B cell (primary cell): ENCODE data around the gene ZBED1.

Experiments used
- EZH2 ChIP-seq: IDR thresholded peaks from 2 replicates; pipeline ENCODE4 v1.6.1; 2012; ENCODE audit warnings: borderline replicate concordance, low read depth, mild to moderate bottlenecking, moderate library complexity, low read length; ENCODE audit not compliant: insufficient read depth, poor library complexity, severe bottlenecking
- TF ChIP-seq, protein P1 (sequence below): fragments of 200-600 bp; IDR thresholded peaks from one replicate; pipeline ENCODE4 v1.8.0; 2022; ENCODE audit warnings: antibody characterized with exemption, mild to moderate bottlenecking

DNA sequence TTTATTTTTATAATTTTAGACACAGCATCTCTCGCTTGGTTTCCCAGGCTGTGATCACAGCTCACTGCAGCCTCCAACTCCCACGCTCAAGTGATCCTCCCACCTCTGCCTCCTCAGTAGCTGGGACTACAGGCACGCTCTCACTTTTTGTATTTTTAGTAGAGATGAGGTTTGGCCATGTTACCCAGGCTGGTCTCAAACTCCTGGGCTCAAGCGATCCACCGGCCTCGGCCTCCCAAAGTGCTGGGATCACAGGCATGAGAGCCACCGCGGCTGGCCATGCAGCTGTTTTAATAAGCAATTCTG is 39.1 kb downstream of the ZBED1 start:
- TF ChIP-seq, protein P1, sequence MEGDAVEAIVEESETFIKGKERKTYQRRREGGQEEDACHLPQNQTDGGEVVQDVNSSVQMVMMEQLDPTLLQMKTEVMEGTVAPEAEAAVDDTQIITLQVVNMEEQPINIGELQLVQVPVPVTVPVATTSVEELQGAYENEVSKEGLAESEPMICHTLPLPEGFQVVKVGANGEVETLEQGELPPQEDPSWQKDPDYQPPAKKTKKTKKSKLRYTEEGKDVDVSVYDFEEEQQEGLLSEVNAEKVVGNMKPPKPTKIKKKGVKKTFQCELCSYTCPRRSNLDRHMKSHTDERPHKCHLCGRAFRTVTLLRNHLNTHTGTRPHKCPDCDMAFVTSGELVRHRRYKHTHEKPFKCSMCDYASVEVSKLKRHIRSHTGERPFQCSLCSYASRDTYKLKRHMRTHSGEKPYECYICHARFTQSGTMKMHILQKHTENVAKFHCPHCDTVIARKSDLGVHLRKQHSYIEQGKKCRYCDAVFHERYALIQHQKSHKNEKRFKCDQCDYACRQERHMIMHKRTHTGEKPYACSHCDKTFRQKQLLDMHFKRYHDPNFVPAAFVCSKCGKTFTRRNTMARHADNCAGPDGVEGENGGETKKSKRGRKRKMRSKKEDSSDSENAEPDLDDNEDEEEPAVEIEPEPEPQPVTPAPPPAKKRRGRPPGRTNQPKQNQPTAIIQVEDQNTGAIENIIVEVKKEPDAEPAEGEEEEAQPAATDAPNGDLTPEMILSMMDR, result no peak
- no peak for TF ChIP-seq EZH2
